Tibial artery (tissue), 4 donors: ENCODE data around the gene CBLC.

ENCODE experiments used
- DNase-seq, 2 donors: peaks; one replicate each; pipeline ENCODE4 v3.0.0-alpha.2; 2019
- H3K27ac ChIP-seq, 2 donors: fragments of 200-600 bp; sonication (generic) in 1 of 2; 1 replicate in 1 of 2; 2 replicates in 1 of 2; pipeline ENCODE4 v1.5.1; 2018 to 2019; ENCODE audit warnings: mild to moderate bottlenecking in 1 of 2
- H3K27me3 ChIP-seq, 2 donors: fragments of 200-600 bp; sonication (generic) in 1 of 2; one replicate each; pipeline versions ENCODE4 v1.5.1 to v1.6.0; 2016 to 2019
- H3K36me3 ChIP-seq, 3 donors: fragments of 200-600 bp; sonication (generic) in 2 of 3; one replicate each; pipeline ENCODE4 v1.5.1; 2016 to 2019; ENCODE audit warnings: mild to moderate bottlenecking in 2 of 3
- H3K4me1 ChIP-seq, 4 donors: fragments of 200-600 bp; sonication (generic) in 2 of 4; 1 replicate in 3 of 4; 2 replicates in 1 of 4; pipeline ENCODE4 v1.5.1; 2016 to 2019
- H3K4me3 ChIP-seq, 2 donors: fragments of 200-600 bp; sonication (generic) in 1 of 2; 1 replicate in 1 of 2; 2 replicates in 1 of 2; pipeline ENCODE4 v1.5.1; 2018 to 2019; ENCODE audit warnings: mild to moderate bottlenecking in 2 of 2
- H3K9me3 ChIP-seq, 3 donors: fragments of 200-600 bp; sonication (generic) in 1 of 3; one replicate each; pipeline ENCODE4 v1.5.1; 2016 to 2019
- intact Hi-C: fragments of 100-400 bp; cut with DNase I; formaldehyde crosslinking; loops from one replicate; pipeline ENCODE4 v1.15.0; 2023; ENCODE audit warnings: low total_unique reads
- TF ChIP-seq, protein P1 (sequence below), 2 experiments: fragments of 200-600 bp in 1 of 2; fragments of 450-650 bp in 1 of 2; IDR thresholded peaks; one replicate each; pipeline ENCODE4 v1.5.1; 2017 to 2019; ENCODE audit warnings: antibody characterized with exemption in 2 of 2, mild to moderate bottlenecking in 1 of 2, moderate library complexity in 1 of 2

Gene CBLC

DNA sequence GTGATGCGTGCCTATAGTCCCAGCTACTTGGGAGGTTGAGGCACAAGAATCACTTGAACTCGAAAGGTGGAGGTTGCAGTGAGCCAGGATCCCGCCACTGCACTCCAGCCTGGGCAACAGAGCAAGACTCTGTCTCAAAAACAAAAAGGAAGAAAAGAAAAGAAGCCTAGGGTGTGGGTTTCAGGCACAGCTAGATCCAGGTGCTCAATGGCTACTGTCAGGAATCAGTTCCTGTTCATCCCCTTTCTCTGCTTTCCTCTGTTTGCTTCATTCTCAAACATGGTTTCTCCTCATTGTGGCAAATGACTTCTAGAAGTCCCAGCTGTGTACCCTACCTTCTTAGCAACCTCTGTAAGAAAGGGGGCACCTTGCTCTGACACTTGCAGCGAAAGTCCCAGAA lies 5.9 kb downstream of the CBLC start:
- Histone ChIP-seq H3K9me3 (no peaks in the 10 kb centered on the region), H3K27me3 (peaks cover 0 to 9% of the 10 kb centered on the region in 2 donors), H3K4me1 (peaks cover 0 to 4% (median 4%) of the 10 kb centered on the region in 4 donors), H3K4me3 (no peak overlapping the region), H3K36me3 (no peaks in the 10 kb centered on the region), H3K27ac (no peak overlapping the region)
- DNase-seq = no peak
- TF ChIP-seq, protein P1, sequence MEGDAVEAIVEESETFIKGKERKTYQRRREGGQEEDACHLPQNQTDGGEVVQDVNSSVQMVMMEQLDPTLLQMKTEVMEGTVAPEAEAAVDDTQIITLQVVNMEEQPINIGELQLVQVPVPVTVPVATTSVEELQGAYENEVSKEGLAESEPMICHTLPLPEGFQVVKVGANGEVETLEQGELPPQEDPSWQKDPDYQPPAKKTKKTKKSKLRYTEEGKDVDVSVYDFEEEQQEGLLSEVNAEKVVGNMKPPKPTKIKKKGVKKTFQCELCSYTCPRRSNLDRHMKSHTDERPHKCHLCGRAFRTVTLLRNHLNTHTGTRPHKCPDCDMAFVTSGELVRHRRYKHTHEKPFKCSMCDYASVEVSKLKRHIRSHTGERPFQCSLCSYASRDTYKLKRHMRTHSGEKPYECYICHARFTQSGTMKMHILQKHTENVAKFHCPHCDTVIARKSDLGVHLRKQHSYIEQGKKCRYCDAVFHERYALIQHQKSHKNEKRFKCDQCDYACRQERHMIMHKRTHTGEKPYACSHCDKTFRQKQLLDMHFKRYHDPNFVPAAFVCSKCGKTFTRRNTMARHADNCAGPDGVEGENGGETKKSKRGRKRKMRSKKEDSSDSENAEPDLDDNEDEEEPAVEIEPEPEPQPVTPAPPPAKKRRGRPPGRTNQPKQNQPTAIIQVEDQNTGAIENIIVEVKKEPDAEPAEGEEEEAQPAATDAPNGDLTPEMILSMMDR (IDR thresholded peaks at IDR 0.05) = no peak
- intact Hi-C loops = no loop called here

DNA sequence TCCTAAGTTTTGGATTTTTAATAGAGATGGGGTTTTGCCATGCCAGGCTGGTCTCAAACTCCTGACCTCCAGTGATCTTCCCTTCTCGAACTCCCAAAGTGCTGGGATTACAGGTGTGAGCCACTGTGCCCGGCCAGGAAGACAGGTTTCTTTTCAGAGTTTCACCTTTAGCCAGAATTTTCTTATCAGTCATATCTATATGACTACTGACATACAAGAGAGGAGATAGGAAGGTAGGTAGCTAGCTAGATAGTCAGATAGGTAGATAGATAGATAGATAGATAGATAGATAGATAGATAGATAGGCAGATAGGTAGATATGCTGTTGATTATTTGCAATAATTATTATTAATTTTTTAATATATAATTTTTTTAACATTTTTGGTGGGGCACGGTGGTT lies 7.6 kb downstream of the CBLC start:
- H3K27me3 ChIP-seq = peaks cover 0 to 5% of the 10 kb centered on the region in 2 donors
- H3K4me1 ChIP-seq = peaks cover 0 to 4% (median 4%) of the 10 kb centered on the region in 4 donors
- no peaks in the 10 kb centered on the region for H3K36me3 ChIP-seq
- no peak overlapping the region for H3K4me3 ChIP-seq
- TF ChIP-seq, protein P1 (IDR thresholded peaks at IDR 0.05) = no peak
- intact Hi-C loops = no loop called here
- no peak overlapping the region for H3K27ac ChIP-seq
- H3K9me3 ChIP-seq = no peaks in the 10 kb centered on the region
- DNase-seq = no peak

DNA sequence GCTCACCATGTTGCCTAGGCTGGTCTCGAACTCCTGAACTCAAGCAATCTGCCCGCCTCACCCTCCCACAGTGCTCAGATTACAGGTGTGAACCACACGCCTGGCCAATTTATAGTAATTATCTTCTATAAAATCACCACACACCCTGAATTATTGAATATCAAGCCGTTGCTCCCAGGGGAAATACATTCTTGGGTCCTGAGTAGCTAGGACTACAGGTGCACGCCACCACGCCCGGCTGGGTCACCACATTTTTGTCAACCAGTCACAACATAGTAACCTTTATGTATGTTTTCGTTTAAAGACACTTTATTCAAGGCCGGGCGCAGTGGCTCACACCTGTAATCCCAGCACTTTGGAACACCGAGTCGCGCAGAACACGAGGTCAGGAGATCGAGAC lies 8.3 kb downstream of the CBLC start:
- Histone ChIP-seq H3K9me3 (no peaks in the 10 kb centered on the region), H3K4me3 (no peak overlapping the region), H3K27ac (no peak overlapping the region), H3K4me1 (peaks cover 0 to 4% (median 4%) of the 10 kb centered on the region in 4 donors), H3K27me3 (peaks cover 0 to under 1% of the 10 kb centered on the region in 2 donors), H3K36me3 (no peaks in the 10 kb centered on the region)
- TF ChIP-seq, protein P1 (IDR thresholded peaks at IDR 0.05) = no peak
- intact Hi-C loops = no loop called here
- no peak for DNase-seq

DNA sequence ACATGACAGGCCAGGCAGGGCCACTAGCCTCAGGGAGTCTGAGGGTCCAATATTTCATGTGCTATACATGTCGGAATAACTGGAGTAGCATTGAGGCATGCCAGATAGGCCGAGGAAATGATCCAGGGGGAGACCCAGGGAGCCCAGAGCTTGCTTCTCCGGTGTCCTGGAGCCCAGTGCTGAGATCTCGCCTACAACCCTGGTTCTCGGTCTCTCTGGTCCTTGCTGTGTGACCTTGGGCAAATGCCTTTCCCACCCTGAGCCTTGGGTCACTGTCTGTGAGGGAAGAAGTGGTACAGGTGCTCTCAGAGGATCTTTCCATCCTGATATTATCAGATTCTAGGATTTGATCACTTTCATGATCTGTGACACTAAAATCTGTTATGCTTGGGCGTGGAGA lies 11.3 kb downstream of the CBLC start:
- Histone ChIP-seq H3K9me3 (no peaks in the 10 kb centered on the region), H3K4me1 (peaks cover 0 to 4% (median 4%) of the 10 kb centered on the region in 4 donors), H3K27ac (no peak overlapping the region), H3K4me3 (no peak overlapping the region), H3K36me3 (peaks cover 0 to 5% (median 0%) of the 10 kb centered on the region in 3 donors), H3K27me3 (no peaks in the 10 kb centered on the region)
- DNase-seq = no peak
- TF ChIP-seq, protein P1 (IDR thresholded peaks at IDR 0.05) = no peak
- intact Hi-C loops = no loop called here

DNA sequence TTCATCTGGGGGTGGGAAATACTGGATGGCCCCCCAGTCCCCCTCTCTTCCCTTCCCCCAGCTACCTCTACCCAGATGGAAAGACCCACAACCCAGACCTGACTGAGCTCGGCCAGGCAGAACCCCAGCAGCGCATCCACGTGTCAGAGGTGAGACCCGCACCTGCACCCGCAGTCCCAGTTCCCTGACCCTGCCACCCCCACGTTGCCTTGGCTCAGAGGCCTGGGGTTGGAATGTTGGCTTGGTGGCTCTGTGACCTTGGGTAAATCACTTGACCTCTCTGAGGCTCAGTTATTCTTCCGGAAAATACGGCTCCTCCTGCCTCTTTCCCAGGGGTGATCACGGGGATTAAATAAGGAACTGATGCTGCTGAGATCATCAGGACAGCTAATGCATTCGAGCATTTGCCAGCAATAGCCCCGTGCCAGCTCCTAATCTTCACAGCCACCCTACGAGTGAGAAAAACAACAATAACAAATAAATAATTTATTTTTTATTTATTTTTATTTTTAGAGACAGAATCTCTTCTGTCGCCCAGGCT lies 12.3 kb downstream of the CBLC start:
- Histone ChIP-seq H3K36me3 (peaks cover 0 to 5% (median 0%) of the 10 kb centered on the region in 3 donors), H3K4me1 (no peaks in the 10 kb centered on the region), H3K4me3 (no peak overlapping the region), H3K27me3 (no peaks in the 10 kb centered on the region), H3K27ac (no peak overlapping the region), H3K9me3 (no peaks in the 10 kb centered on the region)
- no peak for DNase-seq
- TF ChIP-seq, protein P1 (IDR thresholded peaks at IDR 0.05) = no peak
- intact Hi-C loops = no loop called here

DNA sequence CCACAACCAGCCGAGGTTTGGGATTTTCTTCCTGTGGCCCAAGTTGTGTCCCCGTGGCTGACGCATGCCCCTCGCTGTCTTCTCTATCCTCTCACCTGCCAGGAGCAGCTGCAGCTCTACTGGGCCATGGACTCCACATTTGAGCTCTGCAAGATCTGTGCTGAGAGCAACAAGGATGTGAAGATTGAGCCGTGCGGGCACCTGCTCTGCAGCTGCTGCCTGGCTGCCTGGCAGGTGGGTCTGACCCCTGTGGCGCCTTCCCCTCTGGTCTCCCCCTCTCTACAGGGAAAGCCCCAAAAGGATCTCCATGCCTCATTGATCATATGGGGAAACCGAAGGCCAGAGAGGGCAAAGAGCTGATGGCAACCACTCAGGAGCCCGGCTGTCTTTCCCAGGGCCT lies 14.6 kb downstream of the CBLC start:
- intact Hi-C loops = no loop called here
- Histone ChIP-seq H3K36me3 (peaks cover 0 to 5% (median 0%) of the 10 kb centered on the region in 3 donors), H3K4me1 (peaks cover 0 to 5% (median 2%) of the 10 kb centered on the region in 4 donors), H3K4me3 (no peak overlapping the region), H3K27me3 (no peaks in the 10 kb centered on the region), H3K27ac (no peak overlapping the region), H3K9me3 (no peaks in the 10 kb centered on the region)
- DNase-seq = no peak
- TF ChIP-seq, protein P1 (IDR thresholded peaks at IDR 0.05) = no peak
